IPS-18c (cell line): ENCODE data around the gene NAA38.

Experiments used
- H3K4me3 ChIP-seq: 2 replicates; pipeline ENCODE4 v1.7.0; 2013; ENCODE audit warnings: low read depth, mild to moderate bottlenecking, low read length, moderate library complexity; ENCODE audit not compliant: insufficient read depth
- H3K9me3 ChIP-seq: one replicate; pipeline ENCODE4 v1.6.1; 2013; ENCODE audit warnings: mild to moderate bottlenecking, low read length, moderate library complexity; ENCODE audit not compliant: control insufficient read depth, insufficient read depth

Gene NAA38

GRCh38 chr17:7846765-7847661 lies 10.3 kb downstream of the NAA38 start:
- H3K4me3 ChIP-seq: no peak overlapping the region
- no peaks in the 10 kb centered on the region for H3K9me3 ChIP-seq

DNA sequence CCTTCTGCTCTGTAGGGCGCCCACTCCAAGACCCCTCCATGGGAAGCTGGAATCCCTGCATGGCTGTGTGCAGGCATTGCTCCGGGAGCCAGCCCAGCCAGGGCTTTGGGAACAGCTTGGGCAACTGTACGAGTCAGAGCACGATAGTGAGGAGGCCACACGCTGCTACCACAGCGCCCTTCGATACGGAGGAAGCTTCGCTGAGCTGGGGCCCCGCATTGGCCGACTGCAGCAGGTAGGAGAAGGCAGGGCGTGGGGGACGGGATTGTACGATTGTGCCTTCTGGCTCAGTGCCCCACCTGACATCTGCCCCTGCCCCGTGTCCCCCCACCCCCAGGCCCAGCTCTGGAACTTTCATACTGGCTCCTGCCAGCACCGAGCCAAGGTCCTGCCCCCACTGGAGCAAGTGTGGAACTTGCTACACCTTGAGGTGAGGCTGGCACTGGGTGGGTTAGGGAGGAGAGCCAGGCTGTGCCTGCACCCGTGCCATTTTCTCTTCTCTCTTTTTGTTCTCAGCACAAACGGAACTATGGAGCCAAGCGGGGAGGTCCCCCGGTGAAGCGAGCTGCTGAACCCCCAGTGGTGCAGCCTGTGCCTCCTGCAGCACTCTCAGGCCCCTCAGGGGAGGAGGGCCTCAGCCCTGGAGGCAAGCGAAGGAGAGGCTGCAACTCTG lies 11.2 kb downstream of the NAA38 start:
- no peaks in the 10 kb centered on the region for H3K9me3 ChIP-seq

GRCh38 chr17:7845359-7846062 lies 11.8 kb downstream of the NAA38 start:
- Histone ChIP-seq H3K4me3 (peak overlapping the region; percentile 59), H3K9me3 (no peaks in the 10 kb centered on the region)

More for the DNA sequence above, 11.2 kb downstream of the NAA38 start:
- no peak overlapping the region for H3K4me3 ChIP-seq

- Histone ChIP-seq H3K4me3 (peak overlapping the region; percentile 75), H3K9me3 (no peaks in the 10 kb centered on the region)
Observed at GRCh38 chr17:7844292-7845154, 12.8 kb downstream of the NAA38 start.

DNA sequence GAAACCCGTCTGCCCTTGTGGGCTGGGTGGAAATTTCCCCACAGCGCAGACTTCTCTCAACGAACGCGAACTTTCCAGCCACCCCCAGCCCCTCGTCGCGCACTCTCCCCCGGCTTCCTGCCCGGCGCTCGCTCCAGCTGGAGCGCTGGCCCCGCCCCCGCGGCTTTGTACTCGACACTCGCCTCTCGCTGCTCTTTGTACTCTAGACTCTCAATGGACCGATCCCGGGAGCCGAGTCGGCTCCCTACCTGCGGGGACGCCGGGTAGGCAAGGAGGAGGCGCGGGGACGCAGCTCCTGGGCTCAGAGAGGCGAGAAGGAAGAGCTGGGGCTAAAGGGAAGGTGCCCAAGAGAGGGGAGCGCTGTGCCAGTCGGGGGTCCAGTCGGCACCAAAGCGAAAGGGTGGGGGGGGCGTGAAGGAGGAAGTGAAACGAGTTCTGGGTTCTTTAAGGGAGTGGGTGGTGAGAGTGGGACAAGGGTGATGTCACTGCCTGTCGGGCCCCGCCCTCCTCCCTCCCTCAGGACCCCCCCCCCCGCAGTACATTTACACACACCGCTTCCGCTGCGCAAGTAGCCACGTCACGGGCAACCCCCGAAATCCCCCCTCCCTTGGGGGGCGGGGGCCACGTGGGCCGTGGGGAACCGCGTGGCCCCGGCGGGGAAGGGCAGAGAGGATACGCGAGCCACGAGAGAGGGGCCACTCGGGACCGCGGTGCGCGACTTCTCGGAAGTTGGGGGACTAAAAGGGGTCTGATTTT lies 13.6 kb downstream of the NAA38 start:
- H3K4me3 ChIP-seq: peak overlapping the region; percentile 75
- no peaks in the 10 kb centered on the region for H3K9me3 ChIP-seq

GRCh38 chr17:7843257-7843535 lies 14.2 kb downstream of the NAA38 start:
- no peaks in the 10 kb centered on the region for H3K9me3 ChIP-seq
- peak overlapping the region; percentile 75 for H3K4me3 ChIP-seq

GRCh38 chr17:7842380-7843256 lies 14.7 kb downstream of the NAA38 start:
- Histone ChIP-seq H3K9me3 (no peaks in the 10 kb centered on the region), H3K4me3 (peak overlapping the region; percentile 75)

DNA sequence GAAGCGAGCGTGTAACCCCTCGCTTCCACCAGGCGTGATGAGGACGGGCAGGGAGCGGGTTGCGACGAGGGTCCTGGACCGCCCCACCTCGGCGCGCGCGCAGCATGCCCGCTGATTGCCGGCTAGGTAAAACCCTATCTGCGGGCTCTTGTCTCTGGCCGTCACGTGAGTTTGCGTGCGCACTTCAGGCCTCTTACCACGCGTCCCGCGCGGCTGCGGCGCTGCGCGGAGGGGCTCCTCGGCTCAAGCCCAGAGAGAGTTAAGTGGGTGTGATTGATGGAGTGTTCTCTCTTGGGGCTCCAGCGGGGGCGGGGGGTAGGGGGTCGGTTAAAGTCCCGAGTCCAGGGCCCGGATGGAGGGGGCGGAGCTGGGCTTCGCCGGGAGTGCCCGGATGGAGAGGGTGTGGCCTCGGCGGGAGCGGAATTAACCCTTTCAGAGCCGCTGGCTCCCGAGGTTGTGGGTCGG lies 15.4 kb downstream of the NAA38 start:
- Histone ChIP-seq H3K4me3 (peak overlapping the region; percentile 75), H3K9me3 (no peaks in the 10 kb centered on the region)

DNA sequence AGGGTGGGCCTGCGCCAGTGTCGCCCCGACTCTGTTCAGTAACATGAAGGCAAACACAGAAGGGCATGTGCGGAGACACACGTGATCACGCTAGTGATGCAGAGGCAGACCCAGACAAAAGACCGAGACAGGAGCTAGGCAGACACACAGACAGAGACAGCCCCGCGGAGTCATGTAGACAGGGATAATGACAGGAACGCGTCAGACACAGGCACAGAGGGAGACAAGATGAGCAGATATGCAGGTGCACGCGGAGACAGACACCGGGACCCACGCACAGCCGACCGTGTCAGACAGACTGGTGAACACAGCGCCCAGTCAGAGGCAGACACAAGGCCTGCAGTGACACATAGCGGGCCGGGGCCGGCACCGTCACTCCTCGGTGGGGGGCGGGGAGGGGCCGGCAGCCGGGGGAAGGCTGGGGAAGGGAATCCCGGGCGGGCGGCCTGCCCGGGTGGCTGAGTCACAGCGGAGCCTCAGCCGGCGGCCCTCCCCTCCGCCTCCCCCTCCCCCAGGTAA lies 15.9 kb downstream of the NAA38 start:
- no peaks in the 10 kb centered on the region for H3K9me3 ChIP-seq

DNA sequence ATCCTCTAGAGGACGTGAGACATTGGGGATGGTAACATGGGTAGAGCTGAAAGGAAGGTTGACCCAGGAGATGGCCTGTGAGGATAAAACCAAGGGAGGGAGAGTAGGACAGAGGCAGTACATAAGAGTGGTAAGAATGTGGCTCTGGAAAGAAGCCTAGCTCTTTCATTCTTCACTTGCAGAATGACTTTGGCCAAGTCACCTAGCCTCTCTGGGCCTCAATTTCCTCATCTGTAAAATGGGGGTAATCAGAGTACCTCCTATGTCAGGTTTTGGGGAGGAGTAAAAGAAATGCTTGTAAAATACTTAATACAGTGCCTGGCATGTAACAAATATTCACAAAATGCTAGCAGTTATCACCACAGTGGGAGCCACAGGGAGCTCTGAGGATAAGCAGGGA lies 16.5 kb downstream of the NAA38 start:
- no peaks in the 10 kb centered on the region for H3K9me3 ChIP-seq
- H3K4me3 ChIP-seq: no peak overlapping the region

More for the DNA sequence above, 15.9 kb downstream of the NAA38 start:
- H3K4me3 ChIP-seq: peak overlapping the region; percentile 75

GRCh38 chr17:7840441-7840840 lies 16.9 kb downstream of the NAA38 start:
- H3K4me3 ChIP-seq: no peak overlapping the region
- no peaks in the 10 kb centered on the region for H3K9me3 ChIP-seq

- Histone ChIP-seq H3K4me3 (no peak overlapping the region), H3K9me3 (no peaks in the 10 kb centered on the region)
Observed at GRCh38 chr17:7839876-7840261, 17.5 kb downstream of the NAA38 start.

- Histone ChIP-seq H3K4me3 (no peak overlapping the region), H3K9me3 (no peaks in the 10 kb centered on the region)
Observed at GRCh38 chr17:7839190-7839875, 18.0 kb downstream of the NAA38 start.

GRCh38 chr17:7838090-7839075 lies 19.0 kb downstream of the NAA38 start:
- H3K9me3 ChIP-seq: no peaks in the 10 kb centered on the region
- H3K4me3 ChIP-seq: peak overlapping the region; percentile 34
